Testis (tissue), 3 donors: ENCODE results near the gene PTPRT. TPM values are rescaled to one million over a fixed set of nuclear protein-coding genes. Genes with fewer than 3 reads are reported as not detected.

Experiments
- DNase-seq: peaks from one replicate; pipeline ENCODE4 v3.0.0-alpha.2; 2019
- H3K27ac ChIP-seq, 2 donors: fragments of 200-600 bp; sonication (generic); one replicate each; pipeline ENCODE4 v1.5.1; 2019
- H3K27me3 ChIP-seq: fragments of 200-600 bp; sonication (generic); one replicate; pipeline ENCODE4 v1.5.1; 2019
- H3K36me3 ChIP-seq: fragments of 200-600 bp; sonication (generic); one replicate; pipeline ENCODE4 v1.5.1; 2017; ENCODE audit warnings: low read depth; ENCODE audit errors: missing control alignments
- H3K4me1 ChIP-seq: fragments of 200-600 bp; sonication (generic); one replicate; pipeline ENCODE4 v1.5.1; 2019
- H3K4me3 ChIP-seq, 2 donors: fragments of 200-600 bp; sonication (generic); one replicate each; pipeline ENCODE4 v1.5.1; 2017 to 2019
- H3K9me3 ChIP-seq: fragments of 200-600 bp; sonication (generic); one replicate; pipeline ENCODE4 v1.5.1; 2017
- CTCF ChIP-seq, 3 experiments: fragments of 450-650 bp in 2 of 3; fragments of 200-600 bp in 1 of 3; sonication (generic) in 1 of 3; IDR thresholded peaks; one replicate each; pipeline ENCODE4 v1.5.1; 2016 to 2019; ENCODE audit warnings: antibody characterized with exemption in 3 of 3, mild to moderate bottlenecking in 2 of 3, moderate library complexity in 1 of 3
- POLR2A ChIP-seq: fragments of 450-650 bp; IDR thresholded peaks from one replicate; pipeline ENCODE4 v1.6.1; 2017; ENCODE audit warnings: antibody characterized with exemption, mild to moderate bottlenecking, moderate library complexity
- WGBS, 2 donors: methylation state at CpG; one replicate each; pipeline ENCODE4 v1.1.5; 2018; 5-methylcytosine and 5-hydroxymethylcytosine counted together
- intact Hi-C: fragments of 100-400 bp; cut with DNase I; formaldehyde crosslinking; loops from one replicate; pipeline ENCODE4 v1.15.1; 2023; ENCODE audit warnings: low total_unique reads
- polyA plus RNA-seq: library from polyadenylated mRNA; stranded (reverse); fragments of 350-450 nt; fragmentation: Illumina TruSeq; extraction: RNeasy Lipid Tissue Mini Kit (QIAGEN cat#74804); gene quantifications from one replicate; pipeline ENCODE4 v1.2.3, GENCODE V29; 2014; ENCODE audit warnings: low read depth, low replicate concordance; ENCODE audit not compliant: insufficient read depth
- total RNA-seq, 2 donors: library from RNA; depleted of rRNA; stranded (reverse); fragments of >200 nt; gene quantifications; one replicate each; pipeline ENCODE4 v1.2.3, GENCODE V29; 2016

PTPRT gene
- total and polyA plus RNA-seq, 3 donors from 2014 or later, result 2.3 to 2.5 (median 2.3) TPM

- no peak overlapping the region for H3K4me3 ChIP-seq
- H3K4me1 ChIP-seq, result no peaks in the 10 kb centered on the region
- no peaks in the 10 kb centered on the region for H3K27me3 ChIP-seq
- H3K9me3 ChIP-seq, result no peaks in the 10 kb centered on the region
- DNase-seq, result no peak
- TF ChIP-seq CTCF (IDR thresholded peaks at IDR 0.05) (no peak), POLR2A (no peak)
- H3K36me3 ChIP-seq, result no peaks in the 10 kb centered on the region
- intact Hi-C loops, result no loop called here
- WGBS, 2 donors, result 76 to 93% methylated on average over 1 of the region's 1 CpG
- no peak overlapping the region for H3K27ac ChIP-seq
Measured at GRCh38 chr20:42855896-42856295, 333.8 kb downstream of the PTPRT start.

GRCh38 chr20:42852691-42853090 is 337.0 kb downstream of the PTPRT start:
- intact Hi-C loops, result no loop called here
- no peak overlapping the region for H3K27ac ChIP-seq
- no peaks in the 10 kb centered on the region for H3K27me3 ChIP-seq
- H3K4me1 ChIP-seq, result no peaks in the 10 kb centered on the region
- TF ChIP-seq POLR2A (no peak), CTCF (IDR thresholded peaks at IDR 0.05) (no peak)
- H3K4me3 ChIP-seq, result no peak overlapping the region
- H3K9me3 ChIP-seq, result no peaks in the 10 kb centered on the region
- no peaks in the 10 kb centered on the region for H3K36me3 ChIP-seq
- DNase-seq, result no peak

- whole genome bisulfite sequencing, 2 donors, result 74 to 75% methylated on average over 7 to 8 of the region's 8 CpGs
- Histone ChIP-seq H3K27me3 (no peaks in the 10 kb centered on the region), H3K36me3 (no peaks in the 10 kb centered on the region), H3K4me3 (no peak overlapping the region), H3K4me1 (no peaks in the 10 kb centered on the region), H3K27ac (no peak overlapping the region), H3K9me3 (no peaks in the 10 kb centered on the region)
- no peak for DNase-seq
- intact Hi-C loops, result no loop called here
- TF ChIP-seq POLR2A (no peak), CTCF (IDR thresholded peaks at IDR 0.05) (no peak)
Measured at GRCh38 chr20:42846784-42847490, 342.8 kb downstream of the PTPRT start.

- Histone ChIP-seq H3K4me3 (no peak overlapping the region), H3K27me3 (no peaks in the 10 kb centered on the region), H3K4me1 (no peaks in the 10 kb centered on the region), H3K27ac (no peak overlapping the region), H3K9me3 (no peaks in the 10 kb centered on the region), H3K36me3 (no peaks in the 10 kb centered on the region)
- no peak for DNase-seq
- intact Hi-C loops, result no loop called here
- no peak for TF ChIP-seq POLR2A
- TF ChIP-seq CTCF (IDR thresholded peaks at IDR 0.05), result no peak
- 90 to 92% methylated on average over 6 of the region's 6 CpGs for WGBS, 2 donors
Measured at GRCh38 chr20:42844751-42845150, 345.0 kb downstream of the PTPRT start.

GRCh38 chr20:42837456-42837855 is 352.2 kb downstream of the PTPRT start:
- Histone ChIP-seq H3K9me3 (no peaks in the 10 kb centered on the region), H3K4me3 (no peak overlapping the region), H3K4me1 (no peaks in the 10 kb centered on the region), H3K27me3 (no peaks in the 10 kb centered on the region), H3K27ac (no peak overlapping the region), H3K36me3 (no peaks in the 10 kb centered on the region)
- no peak for TF ChIP-seq CTCF (IDR thresholded peaks at IDR 0.05)
- no peak for TF ChIP-seq POLR2A
- WGBS, 2 donors, result 92 to 96% methylated on average over 3 of the region's 3 CpGs
- intact Hi-C loops, result no loop called here
- DNase-seq, result no peak
